Activated CD4-positive, alpha-beta T cell treated with anti-CD3 and anti-CD28 coated beads, Interleukin-2, amount 10 ng/mL, durations not matched to agents 7 days and 5 days (primary cell): ENCODE measurements around the gene GUCY1A2. TPM values are rescaled to one million over a fixed set of nuclear protein-coding genes. Genes with fewer than 3 reads are reported as not detected.
"Not testable (repeated sequence)": the region's sequence is repeated elsewhere in the genome, so short reads cannot be mapped to it uniquely, and the experiment has no call there.

Source experiments
- CTCF ChIA-PET: fragments of 350-600 bp; sonication (Branson Sonifier 250); formaldehyde crosslinking; loops from one replicate; lab custom pipeline; 2021; ENCODE audit warnings: antibody characterized with exemption; lab: Charles Lee
- POLR2A ChIA-PET: fragments of 350-600 bp; sonication (Branson Sonifier 250); formaldehyde crosslinking; loops from one replicate; lab custom pipeline; 2021; ENCODE audit warnings: antibody characterized with exemption; lab: Charles Lee
- DNase-seq: peaks from one replicate; pipeline ENCODE4 v3.0.0-alpha.2; 2020
- H3K27ac Mint-ChIP-seq: one replicate; pipeline ENCODE4 v1.8.0; 2021; ENCODE audit warnings: mild to moderate bottlenecking, moderate library complexity, mixed read lengths
- H3K27me3 Mint-ChIP-seq: one replicate; pipeline ENCODE4 v1.8.0; 2021; ENCODE audit warnings: mixed read lengths
- H3K36me3 Mint-ChIP-seq: one replicate; pipeline ENCODE4 v1.8.0; 2021; ENCODE audit warnings: low read depth, mixed read lengths
- H3K4me1 Mint-ChIP-seq: one replicate; pipeline ENCODE4 v1.8.0; 2021; ENCODE audit warnings: mixed read lengths
- H3K4me3 Mint-ChIP-seq: one replicate; pipeline ENCODE4 v1.8.0; 2021; ENCODE audit warnings: mild to moderate bottlenecking, moderate library complexity, mixed read lengths
- H3K9me3 Mint-ChIP-seq: one replicate; pipeline ENCODE4 v1.8.0; 2021; ENCODE audit warnings: mixed read lengths
- total RNA-seq, 2 experiments: library from RNA; stranded (reverse); gene quantifications; one replicate each; pipeline ENCODE4 v1.2.3, GENCODE V29; 2021

GUCY1A2 gene
- total RNA-seq, 2 experiments from 2014 or later, result not detected

GRCh38 chr11:106840146-106840545 lies 178.1 kb downstream of the GUCY1A2 start:
- no peaks in the 10 kb centered on the region for H3K36me3 Mint-ChIP-seq
- no peak overlapping the region for H3K4me3 Mint-ChIP-seq
- no peaks in the 10 kb centered on the region for H3K27me3 Mint-ChIP-seq
- ChIA-PET POLR2A (no interaction called here), CTCF (interaction anchor here (0.6 kb wide), 1 partner anchor 146 kb away, joined by 3 read pairs; no protein-coding TSS in a partner anchor)
- no peak overlapping the region for H3K27ac Mint-ChIP-seq
- no peaks in the 10 kb centered on the region for H3K4me1 Mint-ChIP-seq
- DNase-seq, result no peak
- H3K9me3 Mint-ChIP-seq, result peaks cover 12% of the 10 kb centered on the region

DNA sequence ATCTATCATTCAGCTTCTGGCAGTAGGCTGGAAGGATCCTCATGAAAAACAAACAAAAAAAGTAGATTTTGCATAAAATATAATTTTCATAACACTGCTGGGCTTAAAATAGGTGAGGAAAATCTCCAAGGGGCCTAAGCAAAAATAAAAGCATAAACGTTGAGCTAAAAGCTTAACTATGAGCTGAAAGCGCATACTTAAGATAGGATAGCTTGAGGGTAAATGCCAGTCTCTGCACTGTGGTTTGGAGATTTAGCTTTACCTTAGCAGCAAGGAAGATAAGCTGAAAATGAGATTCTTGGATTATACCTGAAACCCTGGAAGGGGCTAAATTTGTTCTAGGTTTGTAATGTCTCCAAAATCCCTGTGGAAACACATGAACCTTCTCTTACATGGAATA lies 183.7 kb downstream of the GUCY1A2 start:
- no peak overlapping the region for H3K27ac Mint-ChIP-seq
- peaks cover 3% of the 10 kb centered on the region for H3K9me3 Mint-ChIP-seq
- POLR2A ChIA-PET, result no interaction called here
- H3K4me3 Mint-ChIP-seq, result no peak overlapping the region
- H3K36me3 Mint-ChIP-seq, result no peaks in the 10 kb centered on the region
- H3K27me3 Mint-ChIP-seq, result no peaks in the 10 kb centered on the region
- H3K4me1 Mint-ChIP-seq, result no peaks in the 10 kb centered on the region
- no peak for DNase-seq
- CTCF ChIA-PET, result no interaction called here

DNA sequence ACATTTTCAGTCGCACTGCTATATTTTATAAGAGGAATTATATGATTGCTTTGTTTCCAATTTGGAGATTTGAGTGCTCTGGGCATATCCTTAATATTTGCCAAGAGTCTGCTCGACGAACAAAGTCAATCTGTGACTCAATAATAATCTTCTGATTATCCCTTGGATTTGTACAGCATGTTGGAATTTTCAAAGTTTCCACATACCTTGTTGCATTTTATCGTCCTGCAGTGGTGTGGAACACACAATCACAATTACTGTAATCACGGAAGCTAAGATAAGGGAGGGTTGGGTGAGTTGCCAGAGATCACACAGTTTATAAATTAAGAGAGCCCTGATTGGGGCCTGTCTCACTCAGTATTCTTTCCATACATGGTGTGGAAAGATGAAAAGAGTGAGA lies 189.3 kb downstream of the GUCY1A2 start:
- no peaks in the 10 kb centered on the region for H3K27me3 Mint-ChIP-seq
- no peak overlapping the region for H3K27ac Mint-ChIP-seq
- no peaks in the 10 kb centered on the region for H3K4me1 Mint-ChIP-seq
- ChIA-PET POLR2A (no interaction called here), CTCF (no interaction called here)
- H3K36me3 Mint-ChIP-seq, result no peaks in the 10 kb centered on the region
- peaks cover 9% of the 10 kb centered on the region for H3K9me3 Mint-ChIP-seq
- H3K4me3 Mint-ChIP-seq, result no peak overlapping the region
- DNase-seq, result no peak

- DNase-seq, result no peak
- Mint-ChIP-seq H3K27me3 (no peaks in the 10 kb centered on the region), H3K4me3 (no peak overlapping the region), H3K27ac (no peak overlapping the region), H3K4me1 (no peaks in the 10 kb centered on the region), H3K9me3 (peaks cover 9% of the 10 kb centered on the region), H3K36me3 (no peaks in the 10 kb centered on the region)
- ChIA-PET POLR2A (no interaction called here), CTCF (no interaction called here)
Measured at GRCh38 chr11:106828576-106828975, 189.7 kb downstream of the GUCY1A2 start.

DNA sequence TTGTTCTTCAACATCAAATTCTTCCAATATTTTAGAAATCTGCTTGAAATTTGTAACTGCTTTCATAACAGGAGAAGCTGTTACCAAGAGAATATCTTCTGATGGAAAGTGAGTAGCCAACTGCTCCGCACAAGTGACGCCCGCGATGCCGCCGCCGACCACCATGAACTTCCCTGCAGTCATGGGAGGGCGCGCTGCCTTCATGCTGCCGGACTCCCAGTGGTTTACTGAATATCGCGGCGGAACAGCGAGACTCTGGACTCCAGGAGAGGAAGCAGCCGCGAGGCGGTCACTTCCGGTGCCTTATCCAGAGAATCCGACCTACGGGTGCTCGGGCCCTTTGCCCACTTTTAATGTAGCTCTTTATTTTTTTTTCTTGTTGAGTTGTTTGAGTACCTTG lies 190.6 kb downstream of the GUCY1A2 start:
- Mint-ChIP-seq H3K27me3 (no peaks in the 10 kb centered on the region), H3K4me1 (no peaks in the 10 kb centered on the region), H3K36me3 (no peaks in the 10 kb centered on the region), H3K4me3 (no peak overlapping the region), H3K9me3 (peaks cover 9% of the 10 kb centered on the region), H3K27ac (no peak overlapping the region)
- DNase-seq, result no peak
- ChIA-PET CTCF (no interaction called here), POLR2A (no interaction called here)

DNA sequence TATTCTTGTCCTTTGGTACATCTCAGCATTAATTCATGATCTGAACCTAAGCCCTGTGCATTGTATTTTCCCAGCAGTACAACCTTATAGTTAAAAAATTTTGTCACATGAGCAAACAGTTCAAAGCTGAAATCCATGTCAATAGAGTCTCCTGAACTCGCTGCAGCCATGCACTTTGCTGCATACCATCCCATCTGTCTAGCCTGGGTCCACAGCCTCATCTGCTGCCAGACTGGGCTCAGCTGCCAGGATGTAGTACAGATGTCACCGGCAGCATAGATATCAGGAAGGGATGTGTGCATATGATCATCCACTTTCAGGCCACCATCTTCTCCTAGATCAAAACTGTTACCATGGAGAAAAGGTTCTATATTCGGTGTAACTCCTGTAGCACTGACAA lies 191.7 kb downstream of the GUCY1A2 start:
- H3K36me3 Mint-ChIP-seq, POLR2A ChIA-PET, H3K4me3 Mint-ChIP-seq, DNase-seq, CTCF ChIA-PET, H3K27me3 Mint-ChIP-seq, H3K27ac Mint-ChIP-seq, H3K9me3 Mint-ChIP-seq, H3K4me1 Mint-ChIP-seq: not testable (repeated sequence)

DNA sequence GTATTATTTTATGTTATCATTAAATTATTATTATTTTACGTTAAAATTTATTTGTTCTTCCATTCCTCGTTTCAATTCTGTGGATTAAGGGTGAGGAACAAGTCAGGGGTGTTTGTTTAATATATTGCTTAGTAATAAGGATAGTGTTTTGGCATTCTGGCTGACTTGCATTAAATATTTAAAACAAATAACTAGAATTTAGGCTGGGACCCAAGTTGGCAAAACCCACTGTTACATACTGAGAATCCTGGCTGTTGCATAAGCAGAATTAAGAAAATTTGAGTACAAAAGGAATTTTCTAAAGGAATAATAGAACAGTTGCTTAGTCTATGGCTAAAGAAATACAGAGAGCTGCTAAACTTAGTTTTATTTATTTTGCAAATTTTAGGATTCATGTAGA lies 196.4 kb downstream of the GUCY1A2 start:
- Mint-ChIP-seq H3K9me3 (peaks cover 2% of the 10 kb centered on the region), H3K4me3 (no peak overlapping the region), H3K4me1 (no peaks in the 10 kb centered on the region), H3K27me3 (no peaks in the 10 kb centered on the region), H3K36me3 (no peaks in the 10 kb centered on the region), H3K27ac (no peak overlapping the region)
- CTCF ChIA-PET, result no interaction called here
- POLR2A ChIA-PET, result no interaction called here
- no peak for DNase-seq

DNA sequence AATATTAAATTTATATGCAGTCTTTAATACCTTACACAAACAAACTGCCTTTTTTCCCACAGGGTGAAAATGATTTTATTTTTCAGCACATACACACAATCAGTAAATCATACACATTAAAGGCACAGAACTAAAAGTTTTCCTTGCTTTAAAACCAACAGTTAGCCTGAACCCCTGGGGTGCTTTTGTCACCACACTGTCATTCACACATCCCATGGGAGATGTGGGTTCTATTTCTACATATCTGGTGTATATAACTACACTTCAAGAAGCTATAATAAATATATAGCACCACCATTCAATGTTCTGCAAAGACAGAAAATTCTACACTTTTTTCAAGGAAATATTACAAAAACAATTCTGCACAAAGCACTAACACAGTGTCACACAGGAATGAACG lies 197.0 kb downstream of the GUCY1A2 start:
- Mint-ChIP-seq H3K36me3 (no peaks in the 10 kb centered on the region), H3K4me1 (no peaks in the 10 kb centered on the region), H3K9me3 (peaks cover 2% of the 10 kb centered on the region), H3K4me3 (no peak overlapping the region), H3K27ac (no peak overlapping the region), H3K27me3 (no peaks in the 10 kb centered on the region)
- CTCF ChIA-PET, result no interaction called here
- no peak for DNase-seq
- POLR2A ChIA-PET, result no interaction called here

DNA sequence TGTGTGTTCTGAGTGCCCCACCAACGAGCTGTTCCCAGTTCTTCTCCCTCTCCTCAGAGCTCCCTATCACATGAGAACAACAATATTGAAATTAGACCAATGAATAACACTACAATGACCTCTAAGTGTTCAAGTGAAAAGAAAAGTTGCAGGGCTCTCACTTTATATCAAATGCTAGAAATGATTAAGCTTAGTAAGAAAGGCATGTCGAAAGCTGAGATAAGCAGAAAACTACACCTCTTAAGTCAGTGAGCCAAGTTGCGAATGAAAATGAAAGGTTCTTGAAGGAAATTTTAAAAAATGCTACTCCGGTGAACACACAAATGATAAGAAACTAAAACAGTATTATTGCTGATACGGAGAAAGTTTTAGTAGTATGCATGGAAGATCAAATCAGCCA lies 199.8 kb downstream of the GUCY1A2 start:
- H3K4me3 Mint-ChIP-seq, result no peak overlapping the region
- H3K36me3 Mint-ChIP-seq, result no peaks in the 10 kb centered on the region
- peaks cover 4% of the 10 kb centered on the region for H3K9me3 Mint-ChIP-seq
- DNase-seq, result no peak
- ChIA-PET CTCF (interaction anchor here (0.5 kb wide), 1 partner anchor 93 kb away, joined by 4 read pairs; no protein-coding TSS in a partner anchor), POLR2A (no interaction called here)
- H3K4me1 Mint-ChIP-seq, result no peaks in the 10 kb centered on the region
- no peaks in the 10 kb centered on the region for H3K27me3 Mint-ChIP-seq
- no peak overlapping the region for H3K27ac Mint-ChIP-seq

DNA sequence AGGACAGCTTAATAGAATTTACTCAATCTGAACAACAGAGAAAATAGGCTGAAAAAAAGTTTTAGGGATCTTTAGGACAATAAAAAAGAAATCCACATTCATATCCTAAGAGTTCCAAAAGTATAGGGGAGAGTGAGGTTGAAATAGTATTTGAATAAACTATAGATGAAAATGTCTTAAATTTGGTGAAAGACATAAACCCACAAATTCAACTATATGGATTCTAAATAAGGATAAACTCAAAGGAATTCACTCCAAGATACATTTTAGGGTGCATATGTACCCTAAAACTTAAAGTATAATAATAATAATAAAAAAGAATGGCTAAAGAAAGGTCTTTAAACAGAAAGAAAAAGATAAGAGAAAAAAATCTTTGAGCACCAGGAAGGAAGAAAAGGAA lies 203.1 kb downstream of the GUCY1A2 start:
- CTCF ChIA-PET, result no interaction called here
- no peaks in the 10 kb centered on the region for H3K27me3 Mint-ChIP-seq
- DNase-seq, result no peak

DNA sequence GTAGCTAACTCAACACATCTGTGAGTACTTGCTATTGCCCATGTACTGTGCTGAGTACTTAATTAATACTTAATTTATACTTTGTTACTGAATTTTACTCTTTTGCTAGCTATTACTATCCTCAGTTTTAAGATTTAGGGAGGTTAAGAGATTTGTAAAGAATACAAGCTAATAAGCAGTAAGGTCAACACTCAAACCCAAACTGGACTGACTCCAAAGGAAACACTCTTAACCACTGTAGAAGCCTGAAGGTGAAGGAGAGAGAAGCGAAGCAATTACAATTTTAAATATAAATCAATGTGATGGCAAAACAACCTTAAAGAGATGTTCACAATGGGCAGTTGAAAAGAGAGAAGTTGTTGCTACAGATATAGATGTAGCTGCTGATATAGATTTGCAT lies 204.5 kb downstream of the GUCY1A2 start:
- Mint-ChIP-seq H3K9me3 (peaks cover 4% of the 10 kb centered on the region), H3K4me1 (no peaks in the 10 kb centered on the region), H3K36me3 (no peaks in the 10 kb centered on the region), H3K27ac (no peak overlapping the region), H3K27me3 (no peaks in the 10 kb centered on the region), H3K4me3 (no peak overlapping the region)
- no peak for DNase-seq
- CTCF ChIA-PET, result no interaction called here
- POLR2A ChIA-PET, result no interaction called here

More for the DNA sequence above, 203.1 kb downstream of the GUCY1A2 start:
- Mint-ChIP-seq H3K9me3 (peaks cover 4% of the 10 kb centered on the region), H3K4me3 (no peak overlapping the region), H3K4me1 (no peaks in the 10 kb centered on the region), H3K27ac (no peak overlapping the region), H3K36me3 (no peaks in the 10 kb centered on the region)
- POLR2A ChIA-PET, result no interaction called here

- Mint-ChIP-seq H3K36me3 (no peaks in the 10 kb centered on the region), H3K27ac (no peak overlapping the region), H3K27me3 (no peaks in the 10 kb centered on the region), H3K9me3 (peaks cover 4% of the 10 kb centered on the region), H3K4me1 (no peaks in the 10 kb centered on the region), H3K4me3 (no peak overlapping the region)
- POLR2A ChIA-PET, result no interaction called here
- CTCF ChIA-PET, result no interaction called here
- no peak for DNase-seq
Measured at GRCh38 chr11:106794058-106794457, 224.2 kb downstream of the GUCY1A2 start.

- no peak overlapping the region for H3K4me3 Mint-ChIP-seq
- ChIA-PET CTCF (interaction anchor here (0.5 kb wide), 1 partner anchor 92 kb away, joined by 5 read pairs; no protein-coding TSS in a partner anchor), POLR2A (no interaction called here)
- H3K9me3 Mint-ChIP-seq, result no peaks in the 10 kb centered on the region
- H3K36me3 Mint-ChIP-seq, result no peaks in the 10 kb centered on the region
- H3K4me1 Mint-ChIP-seq, result no peaks in the 10 kb centered on the region
- H3K27me3 Mint-ChIP-seq, result no peaks in the 10 kb centered on the region
- DNase-seq, result no peak
- H3K27ac Mint-ChIP-seq, result no peak overlapping the region
Measured at GRCh38 chr11:106789406-106789805, 228.9 kb downstream of the GUCY1A2 start.

DNA sequence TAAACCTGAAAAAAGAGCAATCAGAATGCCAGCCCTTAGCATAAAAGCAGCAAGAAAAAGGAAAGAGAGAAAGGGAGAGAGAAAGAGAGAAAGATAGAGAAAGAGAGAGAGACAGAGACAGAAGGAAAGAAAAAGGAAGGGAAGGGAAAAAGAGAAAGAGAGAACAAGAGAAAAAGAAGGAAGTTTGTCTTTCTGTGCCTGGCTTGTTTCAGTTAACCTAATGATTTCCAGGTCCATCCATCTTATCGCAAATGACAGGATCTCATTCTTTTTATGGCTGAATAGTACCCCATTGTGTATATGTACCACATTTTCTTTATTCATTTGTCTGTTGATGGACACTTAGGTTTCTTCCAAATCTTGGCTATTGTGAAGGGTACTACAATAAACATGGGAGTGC lies 230.8 kb downstream of the GUCY1A2 start:
- H3K27me3 Mint-ChIP-seq, result no peaks in the 10 kb centered on the region
- H3K4me3 Mint-ChIP-seq, result no peak overlapping the region
- H3K27ac Mint-ChIP-seq, result no peak overlapping the region
- CTCF ChIA-PET, result no interaction called here
- no peaks in the 10 kb centered on the region for H3K4me1 Mint-ChIP-seq
- no peaks in the 10 kb centered on the region for H3K36me3 Mint-ChIP-seq
- POLR2A ChIA-PET, result no interaction called here
- H3K9me3 Mint-ChIP-seq, result no peaks in the 10 kb centered on the region
- no peak for DNase-seq
